Erythroblast (primary cell): ENCODE measurements around the gene PPARD.

Experiments
- GATA1 ChIP-seq: IDR thresholded peaks from 2 replicates; pipeline ENCODE4 v1.6.1; 2011; ENCODE audit warnings: low read depth, mild to moderate bottlenecking, control low read depth, low read length, moderate library complexity
- POLR2A ChIP-seq: IDR thresholded peaks from 2 replicates; pipeline ENCODE4 v1.6.1; 2011; ENCODE audit warnings: mild to moderate bottlenecking, low read length

GRCh38 chr6:35435074-35435837 lies 92.9 kb downstream of the PPARD start:
- TF ChIP-seq POLR2A = no peak
- TF ChIP-seq GATA1 = no peak
